PC-3 (cell line): Measurements from ENCODE around the gene MPST. TPM values are rescaled to one million over a fixed set of nuclear protein-coding genes. Genes with fewer than 3 reads are reported as not detected.
A peak's percentile ranks its signal among the peaks of the same experiment; 100 is the strongest.

Experiments
- ATAC-seq: fragments of 200-7000 bp; cut with Tn5 transposase; 2 replicates; pipeline ENCODE4 v1.9.1; 2020; ENCODE audit warnings: mild to moderate bottlenecking, moderate library complexity
- BruUV-seq: library from RNA; stranded (reverse); fragments of 400-500 nt; replicated peaks from 2 replicates; lab custom pipeline; 2021; lab: Mats Ljungman, UMichigan
- CTCF ChIA-PET: fragments of 300-600 bp; sonication (Branson Sonifier 250); formaldehyde crosslinking; loops from one replicate; lab custom pipeline; 2022; ENCODE audit warnings: antibody characterized with exemption; lab: Charles Lee
- POLR2A ChIA-PET: fragments of 300-600 bp; sonication (Branson Sonifier 250); formaldehyde crosslinking; loops from one replicate; lab custom pipeline; 2022; ENCODE audit warnings: antibody characterized with exemption; ENCODE audit not compliant: unreplicated experiment; lab: Charles Lee
- DNase-seq: peaks from one replicate; pipeline ENCODE4 v3.0.0-alpha.2; 2015
- H2AFZ ChIP-seq: fragments of 300-600 bp; sonication (generic); 2 replicates; pipeline ENCODE4 v1.6.0; 2016; ENCODE audit warnings: antibody characterized with exemption, low read length
- H3F3A ChIP-seq: fragments of 300-600 bp; sonication (generic); one replicate; pipeline ENCODE4 v1.6.0; 2017; ENCODE audit warnings: antibody characterized with exemption, low read length, control low read depth, mild to moderate bottlenecking; ENCODE audit not compliant: unreplicated experiment
- H3K27ac ChIP-seq: fragments of 300-600 bp; sonication (generic); 2 replicates; pipeline ENCODE4 v1.5.1; 2016; ENCODE audit warnings: mild to moderate bottlenecking, low read length
- H3K27me3 ChIP-seq: fragments of 300-600 bp; sonication (generic); 2 replicates; pipeline ENCODE4 v1.6.1; 2016; ENCODE audit warnings: low read length, mixed read lengths
- H3K36me3 ChIP-seq: fragments of 300-600 bp; sonication (generic); 2 replicates; pipeline ENCODE4 v1.6.1; 2016; ENCODE audit warnings: low read depth, mixed run types, low read length, mixed read lengths
- H3K4me1 ChIP-seq: fragments of 300-600 bp; sonication (generic); 2 replicates; pipeline ENCODE4 v1.5.1; 2016; ENCODE audit warnings: low read length; ENCODE audit not compliant: insufficient read depth
- H3K4me2 ChIP-seq: fragments of 300-600 bp; sonication (generic); 2 replicates; pipeline ENCODE4 v1.6.0; 2016; ENCODE audit warnings: low read length
- H3K4me3 ChIP-seq: fragments of 300-600 bp; sonication (generic); 2 replicates; pipeline ENCODE4 v1.5.1; 2016; ENCODE audit warnings: mild to moderate bottlenecking, low read length, mixed read lengths
- H3K79me2 ChIP-seq: fragments of 300-600 bp; sonication (generic); 2 replicates; pipeline ENCODE4 v1.6.1; 2017; ENCODE audit warnings: low read length, mixed read lengths
- H3K9ac ChIP-seq: fragments of 300-600 bp; sonication (generic); 2 replicates; pipeline ENCODE4 v1.6.0; 2016; ENCODE audit warnings: mild to moderate bottlenecking, low read length
- H3K9me2 ChIP-seq: fragments of 300-600 bp; sonication (generic); replicated peaks from 2 replicates; pipeline ENCODE4 v1.6.1; 2016; ENCODE audit warnings: mixed run types, low read length, mixed read lengths
- H3K9me3 ChIP-seq: fragments of 300-600 bp; sonication (generic); 2 replicates; pipeline ENCODE4 v1.6.1; 2016; ENCODE audit warnings: low read length, mixed read lengths
- H4K20me1 ChIP-seq: fragments of 300-600 bp; sonication (generic); 2 replicates; pipeline ENCODE4 v1.6.1; 2016; ENCODE audit warnings: low read length, mixed read lengths
- CTCF ChIP-seq: fragments of 300-600 bp; sonication (generic); conservative IDR thresholded peaks from 2 replicates; pipeline ENCODE4 v1.5.1; 2017; ENCODE audit warnings: antibody characterized with exemption, low read depth, mild to moderate bottlenecking, low read length
- EZH2 ChIP-seq: fragments of 300-600 bp; sonication (generic); IDR thresholded peaks from one replicate; pipeline ENCODE4 v1.6.1; 2017; ENCODE audit warnings: antibody characterized with exemption, mild to moderate bottlenecking, low read length; ENCODE audit not compliant: unreplicated experiment
- EZH2phosphoT487 ChIP-seq: fragments of 300-600 bp; sonication (generic); IDR thresholded peaks from 2 replicates; pipeline ENCODE4 v1.6.1; 2018; ENCODE audit warnings: mild to moderate bottlenecking, antibody characterized with exemption, low read length, borderline replicate concordance
- intact Hi-C: fragments of 100-400 bp; cut with micrococcal nuclease; formaldehyde crosslinking; loops from 2 replicates; pipeline ENCODE4 v1.9.0; 2023
- total RNA-seq: library from RNA; depleted of rRNA; stranded (reverse); fragments of >200 nt; gene quantifications from 2 replicates; pipeline ENCODE4 v1.2.3, GENCODE V29; 2014

Gene MPST
- total RNA-seq, 1 experiment from 2014 or later, result 97.0 TPM

- ATAC-seq, result no peak
These were observed 1.5 kb downstream of the MPST start for GRCh38 chr22:37021041-37021440.

GRCh38 chr22:37021710-37022482 is 2.4 kb downstream of the MPST start:
- no peaks in the 10 kb centered on the region for H3K27me3 ChIP-seq
- H3K36me3 ChIP-seq, result no peaks in the 10 kb centered on the region
- no peak for ATAC-seq
- H3K79me2 ChIP-seq, result peaks cover 28% of the 10 kb centered on the region
- peak; percentile 31 for DNase-seq
- no peaks in the 10 kb centered on the region for H4K20me1 ChIP-seq
- H3K4me1 ChIP-seq, result peaks cover 7% of the 10 kb centered on the region; the same call in 1 of the 2 replicates
- H3K4me3 ChIP-seq, result no peak overlapping the region
- H3K9me3 ChIP-seq, result no peaks in the 10 kb centered on the region
- intact Hi-C loops, result no loop called here
- no TSS peak for BruUV-seq
- H2AFZ ChIP-seq, result no peak overlapping the region
- no peaks in the 10 kb centered on the region for H3K9me2 ChIP-seq
- H3K27ac ChIP-seq, result no peak overlapping the region
- no peaks in the 10 kb centered on the region for H3F3A ChIP-seq
- no peak overlapping the region for H3K4me2 ChIP-seq
- H3K9ac ChIP-seq, result no peak overlapping the region
- TF ChIP-seq EZH2phosphoT487, result no peak
- TF ChIP-seq CTCF, result peak; percentile 70
- ChIA-PET CTCF (no interaction called here), POLR2A (no interaction called here)

More at GRCh38 chr22:37021041-37021440, 1.5 kb downstream of the MPST start:
- no peaks in the 10 kb centered on the region for H3K27me3 ChIP-seq
- no peaks in the 10 kb centered on the region for H3K36me3 ChIP-seq
- no peak overlapping the region for H3K27ac ChIP-seq
- no TSS peak for BruUV-seq
- no peak for DNase-seq
- H3K4me3 ChIP-seq, result no peak overlapping the region
- no peak overlapping the region for H2AFZ ChIP-seq
- intact Hi-C loops, result no loop called here
- ChIA-PET CTCF (no interaction called here), POLR2A (no interaction called here)
- no peak overlapping the region for H3K9ac ChIP-seq
- no peaks in the 10 kb centered on the region for H4K20me1 ChIP-seq
- peaks cover 7% of the 10 kb centered on the region; the same call in 1 of the 2 replicates for H3K4me1 ChIP-seq
- no peaks in the 10 kb centered on the region for H3K9me2 ChIP-seq
- H3K4me2 ChIP-seq, result no peak overlapping the region
- H3K79me2 ChIP-seq, result peaks cover 28% of the 10 kb centered on the region
- TF ChIP-seq EZH2, result no peak
- no peak for TF ChIP-seq EZH2phosphoT487
- no peak for TF ChIP-seq CTCF
- no peaks in the 10 kb centered on the region for H3K9me3 ChIP-seq
- H3F3A ChIP-seq, result no peaks in the 10 kb centered on the region
